HepG2 (cell line): ENCODE measurements around the gene SLX4. TPM values are rescaled to one million over a fixed set of nuclear protein-coding genes. Genes with fewer than 3 reads are reported as not detected.

Experiments used
- ATAC-seq: fragments of 200-7000 bp; cut with Tn5 transposase; 3 replicates; pipeline ENCODE4 v1.9.1; 2020; ENCODE audit warnings: mild to moderate bottlenecking, moderate library complexity
- BruUV-seq: library from RNA; stranded (reverse); fragments of 400-500 nt; replicated peaks from 2 replicates; lab custom pipeline; 2021; lab: Mats Ljungman, UMichigan
- CTCF ChIA-PET: fragments of 300-600 bp; formaldehyde crosslinking; extraction: SDS; loops from one replicate; lab custom pipeline; 2021; ENCODE audit warnings: low total read pairs, inconsistent platforms, low intra/inter-chr PET ratio; lab: Yijun Ruan, JAX
- POLR2A ChIA-PET: fragments of 350-600 bp; sonication (Branson Sonifier 250); formaldehyde crosslinking; loops from one replicate; lab custom pipeline; 2020; ENCODE audit warnings: antibody characterized with exemption, inconsistent platforms; lab: Yijun Ruan, JAX
- DNase-seq: peaks from one replicate; pipeline ENCODE4 v3.0.0-alpha.2; 2015; ENCODE audit warnings: low spot score
- FAIRE-seq: peaks from 3 replicates; lab custom pipeline; 2011; peaks lifted over from hg19 to GRCh38; lab: Jason Lieb, UNC
- H2AFZ ChIP-seq: one replicate; pipeline ENCODE4 v1.6.1; 2011; ENCODE audit warnings: low read length, inconsistent platforms
- H3K27ac ChIP-seq: fragments of 300-600 bp; 3 replicates; pipeline ENCODE4 v1.8.0; 2011; ENCODE audit warnings: mixed run types, mild to moderate bottlenecking, mixed read lengths, low read length, inconsistent platforms; ENCODE audit not compliant: insufficient read depth; ENCODE audit errors: extremely low read length
- H3K27me3 ChIP-seq, 2 experiments: fragments of 200-600 bp in 1 of 2; 2 replicates in 1 of 2; 3 replicates in 1 of 2; pipeline versions ENCODE4 v1.6.0 to v1.8.0; 2011; ENCODE audit warnings: low read length in 2 of 2, mild to moderate bottlenecking in 2 of 2, moderate library complexity in 2 of 2, inconsistent platforms in 1 of 2; ENCODE audit not compliant: insufficient read depth in 2 of 2, control insufficient read depth in 1 of 2
- H3K36me3 ChIP-seq, 2 experiments: fragments of 200-600 bp in 1 of 2; replicated peaks in 1 of 2; 2 replicates in 1 of 2; 3 replicates in 1 of 2; pipeline versions ENCODE4 v1.5.1 to v1.8.0; 2011; ENCODE audit warnings: low read length in 2 of 2, inconsistent platforms in 1 of 2; ENCODE audit not compliant: insufficient read depth in 2 of 2, control insufficient read depth in 1 of 2
- H3K4me1 ChIP-seq: 2 replicates; pipeline ENCODE4 v1.5.1; 2012; ENCODE audit warnings: low read length, inconsistent platforms; ENCODE audit not compliant: insufficient read depth
- H3K4me2 ChIP-seq: 2 replicates; pipeline ENCODE4 v1.6.0; 2011; ENCODE audit warnings: low read depth, low read length, inconsistent platforms
- H3K4me3 ChIP-seq, 3 experiments: fragments of 200-600 bp in 1 of 3; sonication (generic), shearing (Covaris generic) in 1 of 3; replicated peaks in 1 of 3; 2 replicates each; pipeline ENCODE4 v1.5.1; 2011 to 2016; ENCODE audit warnings: low read length in 3 of 3, inconsistent platforms in 2 of 3, low read depth in 2 of 3, mild to moderate bottlenecking in 2 of 3, control low read depth in 1 of 3, mixed read lengths in 1 of 3; ENCODE audit not compliant: insufficient read depth in 1 of 3
- H3K79me2 ChIP-seq: one replicate; pipeline ENCODE4 v1.6.1; 2011; ENCODE audit warnings: low read length, inconsistent platforms; ENCODE audit not compliant: insufficient read depth
- H3K9ac ChIP-seq: 2 replicates; pipeline ENCODE4 v1.6.0; 2011; ENCODE audit warnings: mild to moderate bottlenecking, low read depth, low read length, inconsistent platforms; ENCODE audit not compliant: insufficient read depth
- H3K9me3 ChIP-seq: 2 replicates; pipeline ENCODE4 v1.5.1; 2012; ENCODE audit warnings: mild to moderate bottlenecking, low read length
- H4K20me1 ChIP-seq: 2 replicates; pipeline ENCODE4 v1.6.0; 2011; ENCODE audit warnings: inconsistent platforms, mild to moderate bottlenecking, low read length, moderate library complexity; ENCODE audit not compliant: insufficient read depth
- CENPX ChIP-seq: sonication (generic); formaldehyde crosslinking; IDR thresholded peaks from 2 replicates; pipeline ENCODE4 v1.9.0; 2021; ENCODE audit warnings: mild to moderate bottlenecking, missing genetic modification reagents, moderate library complexity
- CERS6 ChIP-seq: sonication (generic); formaldehyde crosslinking; IDR thresholded peaks from 2 replicates; pipeline ENCODE4 v1.5.0; 2020; ENCODE audit warnings: missing genetic modification reagents
- GPBP1L1 ChIP-seq: sonication (generic); formaldehyde crosslinking; IDR thresholded peaks from 2 replicates; pipeline ENCODE4 v1.5.0; 2020; ENCODE audit warnings: mild to moderate bottlenecking, missing genetic modification reagents
- KDM2A ChIP-seq: sonication (generic); formaldehyde crosslinking; IDR thresholded peaks from 2 replicates; pipeline ENCODE4 v1.4.0; 2020; ENCODE audit warnings: low read depth, missing genetic modification reagents, borderline replicate concordance
- NFKB2 ChIP-seq: sonication (generic); formaldehyde crosslinking; IDR thresholded peaks from 2 replicates; pipeline ENCODE4 v1.4.0; 2020; ENCODE audit warnings: missing genetic modification reagents, borderline replicate concordance
- ZNF687 ChIP-seq: sonication (generic); formaldehyde crosslinking; IDR thresholded peaks from 2 replicates; pipeline ENCODE4 v1.5.1; 2020; ENCODE audit warnings: mild to moderate bottlenecking, missing genetic modification reagents, moderate library complexity
- ZNF792 ChIP-seq: IDR thresholded peaks from 2 replicates; pipeline ENCODE4 v1.6.1; 2016
- WGBS: methylation state at CpG from one replicate; pipeline ENCODE4 v1.1.6; 2017; ENCODE audit warnings: low lambda C conversion rate; 5-methylcytosine and 5-hydroxymethylcytosine counted together
- in situ Hi-C: cut with HindIII; loops from 2 replicates; pipeline ENCODE4 v1.10.0; 2017; ENCODE audit warnings: low pct_unique_long_range_greater_than_20kb; ENCODE audit not compliant: extremely low pct_ligation_motif_present
- intact Hi-C: fragments of 100-400 bp; cut with micrococcal nuclease; formaldehyde crosslinking; loops from one replicate; pipeline ENCODE4 v1.10.0; 2022; ENCODE audit not compliant: unreplicated experiment
- polyA plus RNA-seq, 8 experiments: library from polyadenylated mRNA; depleted of rRNA in 3 of 8; stranded (reverse) in 7 of 8; unstranded in 1 of 8; fragments of >200 nt; fragmentation: Illumina TruSeq in 4 of 8; extraction: Trizol in 4 of 8; gene quantifications; 2 replicates each; pipeline versions ENCODE4 v1.2.1 to v1.2.3, GENCODE V29; 2011 to 2016; ENCODE audit warnings: low read depth in 4 of 8, missing spikeins in 1 of 8, mixed read lengths in 1 of 8; ENCODE audit not compliant: insufficient read depth in 1 of 8
- total RNA-seq, 5 experiments: library from RNA; depleted of rRNA; stranded (reverse); fragments of >200 nt; fragmentation: Illumina TruSeq; extraction: Trizol; gene quantifications; 2 replicates each; pipeline ENCODE4 v1.2.3, GENCODE V29; 2016; ENCODE audit warnings: low read depth in 1 of 5

SLX4 gene
- total and polyA plus RNA-seq, 2 of the 13 experiments (the other 11 are each of a cell fraction or from before 2014, with no cell fraction given), result 1.1 to 3.6 TPM

GRCh38 chr16:3599121-3599520 lies 12.3 kb downstream of the SLX4 start (continued):
- TF ChIP-seq ZNF687, result peak; percentile 57
- TF ChIP-seq GPBP1L1 (CRISPR knock-in tag), result no peak
- TF ChIP-seq NFKB2, result 0 out of 2 replicates have a peak, but pooled peaks have one; percentile 29
- no peak for TF ChIP-seq CERS6 (CRISPR knock-in tag)
- no peak for TF ChIP-seq CENPX (CRISPR knock-in tag)

- in situ Hi-C loops (no loop called here), intact Hi-C loops (no loop called here)
- no peaks in the 10 kb centered on the region; the same call in 1 of the 2 replicates for H4K20me1 ChIP-seq
- no peak for ATAC-seq
- no peak overlapping the region for H3K9ac ChIP-seq
- no TSS peak for BruUV-seq
- FAIRE-seq, result no peak
- no peak overlapping the region for H2AFZ ChIP-seq
- H3K27ac ChIP-seq, result no peak overlapping the region
- H3K9me3 ChIP-seq, result peaks cover 6% of the 10 kb centered on the region
- H3K4me1 ChIP-seq, result peaks cover 42% of the 10 kb centered on the region
- ChIA-PET CTCF (no interaction called here), POLR2A (interaction anchor here (1.3 kb wide), 1 partner anchor 42 kb away, joined by 3 read pairs; no protein-coding TSS in a partner anchor)
- H3K79me2 ChIP-seq, result no peaks in the 10 kb centered on the region
- H3K27me3 ChIP-seq, result no peaks in the 10 kb centered on the region
- no peak for DNase-seq
- TF ChIP-seq ZNF792 (CRISPR knock-in tag), result no peak
- peak; percentile 34; the same call in 1 of the 2 replicates for TF ChIP-seq KDM2A (CRISPR knock-in tag)
- H3K4me2 ChIP-seq, result peak overlapping the region; percentile 28
- WGBS, result 57% methylated on average over 11 of the region's 12 CpGs
- H3K36me3 ChIP-seq, result peaks cover 0 to 2% of the 10 kb centered on the region in 2 experiments; a peak in 1 of 5 replicates
- H3K4me3 ChIP-seq, result no peak overlapping the region; a peak in 1 of 6 replicates
These were observed 13.2 kb downstream of the SLX4 start for GRCh38 chr16:3598236-3598635.
